Measurements from ENCODE around the gene CARMIL3. TPM values are rescaled to one million over a fixed set of nuclear protein-coding genes. Genes with fewer than 3 reads are reported as not detected.
"Not testable (repeated sequence)": the region's sequence is repeated elsewhere in the genome, so short reads cannot be mapped to it uniquely, and the experiment has no call there.

Gene CARMIL3
- total RNA-seq (2021; ENCODE audit: unreplicated experiment) (0.71 TPM), Bru-seq, nascent RNA (percentile 16 among the genes with signal in this experiment), BruChase-seq, experiment 1, labeled RNA remaining after a 6-hour chase (percentile 20 among the genes with signal in this experiment), BruChase-seq, experiment 2, labeled RNA remaining after a 2-hour chase (percentile 21 among the genes with signal in this experiment)
- 0.36 and 0.45 TPM in 2 replicates for polyA plus RNA-seq (2012)
- long read RNA-seq, result 0 reads

GRCh38 chr14:24051789-24052655 is at the start of gene CARMIL3:
Gene CARMIL3, plus strand, starts transcription at chr14:24052009. Its CDS starts 145 bp downstream, at chr14:24052154.
- ChIA-PET POLR2A (interaction anchor here (1.5 kb wide), 2 partner anchors 42 to 56 kb away, joined by 7 to 9 read pairs; partner anchors contain the start of gene PCK2), RAD21 (ENCODE audit: low non-redundant PET in 1 of 2, low total read pairs in 2 of 2, uncharacterized antibody in 2 of 2, unreplicated experiment in 2 of 2) (interaction anchor here in 1 of 2 experiments (1.0 kb wide), 1 partner anchor 57 kb away, joined by 3 read pairs; no protein-coding TSS in a partner anchor), CTCF (interaction anchor here (1.0 to 1.5 kb wide), 3 partner anchors 40 to 63 kb away, joined by 4 to 6 read pairs (median 4); partner anchors contain the start of genes DCAF11 and NRL)
- no peaks in the 10 kb centered on the region for H4K20me1 ChIP-seq (ENCODE audit: insufficient read depth)
- H3K9me2 ChIP-seq (ENCODE audit: insufficient read depth), result no peaks in the 10 kb centered on the region
- TF ChIP-seq MAX (IDR thresholded peaks at IDR 0.05) (no peak; the same call in 1 of the 2 replicates), POLR2AphosphoS5 (IDR thresholded peaks at IDR 0.05; ENCODE audit: low read depth, low read length) (peak; percentile 40; the same call in 1 of the 2 replicates), EZH2phosphoT487 (IDR thresholded peaks at IDR 0.05; ENCODE audit: borderline replicate concordance) (no peak), POLR2A (IDR thresholded peaks at IDR 0.05; ENCODE audit: borderline replicate concordance, extremely low read depth, insufficient read depth, insufficient read length) (peak; percentile 22), REST (IDR thresholded peaks at IDR 0.05; ENCODE audit: low read depth) (peak; percentile 81)
- peak within 1 kb of the TSS; percentile 61 for H2AFZ ChIP-seq (ENCODE audit: low read depth, low read length, poor library complexity, severe bottlenecking)
- intact Hi-C loops (cut with micrococcal nuclease), result no loop called here
- H3K36me3 ChIP-seq (ENCODE audit: control insufficient read depth in 1 of 2, insufficient read depth in 2 of 2, low read length in 2 of 2), result no peaks in the 10 kb centered on the region
- peak within 1 kb of the TSS; percentile 43 for H3K9ac ChIP-seq (ENCODE audit: low read length)
- no peaks in the 10 kb centered on the region for H3K27me3 ChIP-seq (ENCODE audit: insufficient read depth, low read length)
- no peak for DNase-seq (ENCODE audit: low read depth, low spot score)
- peak within 1 kb of the TSS; percentile 97 for H3K4me2 ChIP-seq (ENCODE audit: low read length)
- H3K79me2 ChIP-seq (ENCODE audit: insufficient read depth, low read length), result no peaks in the 10 kb centered on the region
- no TSS peak for BruUV-seq (replicated peaks)
- peak within 1 kb of the TSS; percentile 55 to 73 for H3K4me3 ChIP-seq (replicated peaks in 1 of 2; ENCODE audit: low read depth in 1 of 2, low read length in 2 of 2)
- H3K9me3 ChIP-seq (ENCODE audit: control insufficient read depth in 1 of 2, insufficient read depth in 1 of 2, low read depth in 1 of 2, low read length in 2 of 2), result no peaks in the 10 kb centered on the region
- H3K4me1 ChIP-seq (ENCODE audit: control insufficient read depth in 1 of 2, insufficient read depth in 2 of 2, low read length in 2 of 2), result peaks cover 6 to 25% of the 10 kb centered on the region in 2 experiments; a peak in 3 of 4 replicates
- peak; percentile 87 for ATAC-seq
- no peak within 1 kb of the TSS; the same call in 1 of the 2 replicates for H3K27ac ChIP-seq (ENCODE audit: low read depth, low read length)

GRCh38 chr14:24006471-24006816 is 45.4 kb upstream of the CARMIL3 start:
- H3K4me3 ChIP-seq (replicated peaks in 1 of 2; ENCODE audit: low read depth in 1 of 2, low read length in 2 of 2); H3K9me2 ChIP-seq (ENCODE audit: insufficient read depth); BruUV-seq (replicated peaks); DNase-seq (ENCODE audit: low read depth, low spot score); RAD21 ChIA-PET (ENCODE audit: low non-redundant PET in 1 of 2, low total read pairs in 2 of 2, uncharacterized antibody in 2 of 2, unreplicated experiment in 2 of 2); CTCF ChIA-PET; intact Hi-C loops (cut with micrococcal nuclease); H3K9ac ChIP-seq (ENCODE audit: low read length); H2AFZ ChIP-seq (ENCODE audit: low read depth, low read length, poor library complexity, severe bottlenecking); H3K79me2 ChIP-seq (ENCODE audit: insufficient read depth, low read length); H3K27ac ChIP-seq (ENCODE audit: low read depth, low read length); H4K20me1 ChIP-seq (ENCODE audit: insufficient read depth); H3K9me3 ChIP-seq (ENCODE audit: control insufficient read depth in 1 of 2, insufficient read depth in 1 of 2, low read depth in 1 of 2, low read length in 2 of 2); H3K36me3 ChIP-seq (ENCODE audit: control insufficient read depth in 1 of 2, insufficient read depth in 2 of 2, low read length in 2 of 2); POLR2A ChIA-PET; H3K27me3 ChIP-seq (ENCODE audit: insufficient read depth, low read length); H3K4me2 ChIP-seq (ENCODE audit: low read length); H3K4me1 ChIP-seq (ENCODE audit: control insufficient read depth in 1 of 2, insufficient read depth in 2 of 2, low read length in 2 of 2): not testable (repeated sequence)
- peak; percentile 27; the same call in 1 of the 2 replicates for ATAC-seq

Measured in HCT116 (cell line).